Epithelial cell of proximal tubule (primary cell): Measurements from ENCODE around the gene KCNK3. TPM values are rescaled to one million over a fixed set of nuclear protein-coding genes. Genes with fewer than 3 reads are reported as not detected.
"Not testable (repeated sequence)": the region's sequence is repeated elsewhere in the genome, so short reads cannot be mapped to it uniquely, and the experiment has no call there.

Experiments used
- DNase-seq: peaks from one replicate; pipeline ENCODE4 v3.0.0-alpha.2; 2011; ENCODE audit warnings: low read depth
- H3K4me3 ChIP-seq: 2 replicates; pipeline ENCODE4 v1.5.1; 2011; ENCODE audit warnings: low read depth, mild to moderate bottlenecking, low read length
- CTCF ChIP-seq: conservative IDR thresholded peaks from 2 replicates; pipeline ENCODE4 v1.5.1; 2012; ENCODE audit warnings: low read depth, mild to moderate bottlenecking, low read length
- total RNA-seq: library from RNA; depleted of rRNA; stranded (reverse); fragments of >200 nt; gene quantifications from 2 replicates; pipeline ENCODE4 v1.2.3, GENCODE V29; 2015

The KCNK3 gene
- total RNA-seq, 1 donor from 2014 or later, result 5.1 TPM

GRCh38 chr2:26654061-26654340, 38.5 kb upstream of the KCNK3 start:
- H3K4me3 ChIP-seq, result no peak overlapping the region
- no peak for TF ChIP-seq CTCF
- no peak for DNase-seq

GRCh38 chr2:26655120-26655519, 37.4 kb upstream of the KCNK3 start:
- H3K4me3 ChIP-seq, DNase-seq: not testable (repeated sequence)

GRCh38 chr2:26655611-26656195, 36.8 kb upstream of the KCNK3 start:
- TF ChIP-seq CTCF, result no peak
- H3K4me3 ChIP-seq, result no peak overlapping the region
- no peak for DNase-seq

GRCh38 chr2:26657265-26657664, 35.3 kb upstream of the KCNK3 start:
- H3K4me3 ChIP-seq, result no peak overlapping the region
- TF ChIP-seq CTCF, result no peak
- no peak for DNase-seq

GRCh38 chr2:26658691-26659346, 33.7 kb upstream of the KCNK3 start:
- no peak overlapping the region for H3K4me3 ChIP-seq
- TF ChIP-seq CTCF, result no peak
- DNase-seq, result no peak

- no peak for TF ChIP-seq CTCF
- no peak overlapping the region for H3K4me3 ChIP-seq
- no peak for DNase-seq
Measured at GRCh38 chr2:26660363-26660962, 32.1 kb upstream of the KCNK3 start.

GRCh38 chr2:26665296-26665695, 27.2 kb upstream of the KCNK3 start:
- H3K4me3 ChIP-seq, DNase-seq: not testable (repeated sequence)

- TF ChIP-seq CTCF, result no peak
- DNase-seq, result no peak
- H3K4me3 ChIP-seq, result no peak overlapping the region
Measured at GRCh38 chr2:26666671-26667070, 25.9 kb upstream of the KCNK3 start.
